Esophagus mucosa (tissue), 1 donor: ENCODE results near the gene ADGRF1. TPM values are rescaled to one million over a fixed set of nuclear protein-coding genes. Genes with fewer than 3 reads are reported as not detected.
A peak's percentile ranks its signal among the peaks of the same experiment; 100 is the strongest.
"Not testable (repeated sequence)": the region's sequence is repeated elsewhere in the genome, so short reads cannot be mapped to it uniquely, and the experiment has no call there.

Source experiments
- ATAC-seq: fragments of 200-7000 bp; cut with Tn5 transposase; one replicate; pipeline ENCODE4 v1.9.1; 2020
- total RNA-seq: library from RNA; stranded (reverse); gene quantifications from one replicate; pipeline ENCODE4 v1.2.4, GENCODE V29; 2023
- donor health status: DM: yes; HTN: yes; CAD: no.

ADGRF1 gene
- total RNA-seq, 1 donor from 2014 or later = 32.8 TPM

GRCh38 chr6:47022191-47022590 is 19.9 kb downstream of the ADGRF1 start:
- no peak for ATAC-seq

DNA sequence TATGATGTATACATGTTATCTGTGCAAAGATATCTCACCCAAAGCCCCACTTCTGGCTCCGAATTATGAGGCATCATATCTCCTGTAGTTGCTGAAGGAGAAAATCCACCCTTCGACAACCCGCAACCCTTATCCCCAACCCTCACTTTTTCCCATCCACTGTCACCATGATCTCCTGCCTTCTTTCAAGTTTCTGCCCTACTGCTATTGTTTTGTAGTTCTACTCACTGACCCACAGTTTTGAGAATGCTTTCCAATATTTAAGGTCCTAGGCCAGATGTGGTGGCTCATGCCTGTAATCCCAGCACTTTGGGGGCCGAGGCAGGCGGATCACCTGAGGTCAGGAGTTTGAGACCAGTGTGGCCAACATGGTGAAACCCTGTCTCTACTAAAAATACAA is 22.2 kb downstream of the ADGRF1 start:
- ATAC-seq = no peak

DNA sequence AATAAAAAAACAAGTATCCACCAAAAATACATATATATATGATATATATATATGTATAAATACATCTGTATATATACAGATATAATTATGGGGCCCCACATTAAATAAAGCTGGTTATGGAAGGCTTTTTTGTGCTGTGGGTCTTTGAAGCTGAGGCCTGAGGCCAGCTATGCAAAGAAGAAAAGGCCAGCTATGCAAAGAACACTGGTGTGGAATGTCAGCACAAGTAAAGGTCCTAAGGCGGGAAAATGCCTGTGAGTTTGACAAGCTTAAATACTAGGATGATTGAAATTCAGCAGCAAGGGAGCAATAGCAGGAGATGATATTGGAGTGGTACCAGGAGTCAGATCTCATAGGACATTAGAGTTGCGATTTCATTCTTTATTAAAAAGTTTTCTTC is 25.2 kb downstream of the ADGRF1 start:
- no peak for ATAC-seq

- no peak for ATAC-seq
Measured at GRCh38 chr6:47016261-47016660, 25.9 kb downstream of the ADGRF1 start.

GRCh38 chr6:47014401-47014800 is 27.7 kb downstream of the ADGRF1 start:
- ATAC-seq = no peak

DNA sequence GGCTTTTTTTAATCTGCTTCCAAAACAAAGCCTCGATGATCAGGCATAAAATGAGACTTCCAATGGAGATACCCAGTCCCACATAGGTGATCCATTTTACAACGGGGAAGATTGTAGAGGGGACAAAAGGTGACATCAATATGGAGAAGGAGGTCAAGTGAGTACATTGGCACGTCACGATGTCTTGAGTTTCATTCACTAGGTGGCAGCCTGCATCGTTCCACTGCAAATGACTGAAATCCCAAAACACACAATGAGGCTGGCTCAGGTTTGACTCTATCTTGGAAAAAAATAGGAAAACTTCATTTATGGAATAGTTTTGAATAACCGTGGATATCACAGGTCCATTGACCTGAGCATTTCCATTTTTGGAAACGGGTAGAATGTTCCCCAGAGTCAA is 32.5 kb downstream of the ADGRF1 start:
- no peak for ATAC-seq

DNA sequence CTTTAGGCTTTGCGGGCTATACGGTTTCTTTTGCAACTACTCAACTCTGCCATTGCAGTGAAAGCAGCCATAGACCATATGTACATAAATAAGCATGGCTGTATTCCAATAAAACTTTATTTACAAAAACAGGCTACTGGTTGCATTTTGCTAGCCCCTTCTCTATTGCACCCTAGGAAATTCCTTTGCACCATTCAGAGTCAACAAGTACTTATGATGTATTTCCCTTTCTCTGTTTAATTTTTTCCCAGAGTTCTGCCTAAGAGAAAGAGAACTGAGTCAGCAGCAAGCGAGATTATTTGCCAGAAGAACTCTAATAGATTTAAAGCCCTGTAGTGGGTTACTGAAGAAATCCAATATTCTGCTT is 33.8 kb downstream of the ADGRF1 start:
- no peak for ATAC-seq

DNA sequence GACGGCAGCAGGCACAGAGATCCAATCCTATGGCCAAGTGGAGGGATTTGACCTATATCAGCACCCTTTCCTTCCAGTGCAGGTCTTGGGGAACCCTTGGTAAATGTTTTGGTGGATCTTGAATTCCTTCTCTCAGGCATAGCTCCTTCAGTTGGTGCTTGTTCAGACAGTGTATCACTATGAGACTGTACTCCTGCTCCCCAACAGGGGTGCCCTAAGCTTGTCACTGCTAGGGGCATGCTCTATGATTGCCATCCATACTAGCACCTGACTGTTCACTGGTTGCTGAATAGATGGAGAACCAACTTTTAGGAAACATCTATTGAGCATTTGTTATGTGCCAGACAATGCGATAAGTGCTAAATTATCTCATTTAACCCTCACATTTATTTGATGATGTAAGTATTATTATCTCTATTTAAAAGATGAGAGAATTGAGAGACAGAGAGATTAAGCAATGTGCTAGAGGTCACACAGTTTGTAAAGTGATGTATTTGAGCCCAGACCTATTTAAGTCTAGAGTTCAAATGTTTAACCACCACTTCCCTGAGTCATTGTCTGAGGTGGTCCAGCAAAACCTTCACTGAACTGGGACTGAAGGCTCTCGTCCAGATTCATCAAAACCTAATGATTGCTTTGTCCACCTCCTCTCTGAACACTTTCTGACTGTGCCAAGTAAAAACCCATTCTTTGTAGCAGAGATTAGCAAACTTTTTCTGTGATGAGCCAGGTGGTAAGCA is 34.3 kb downstream of the ADGRF1 start:
- ATAC-seq = no peak

- ATAC-seq = no peak
Measured at GRCh38 chr6:47005486-47005885, 36.6 kb downstream of the ADGRF1 start.

DNA sequence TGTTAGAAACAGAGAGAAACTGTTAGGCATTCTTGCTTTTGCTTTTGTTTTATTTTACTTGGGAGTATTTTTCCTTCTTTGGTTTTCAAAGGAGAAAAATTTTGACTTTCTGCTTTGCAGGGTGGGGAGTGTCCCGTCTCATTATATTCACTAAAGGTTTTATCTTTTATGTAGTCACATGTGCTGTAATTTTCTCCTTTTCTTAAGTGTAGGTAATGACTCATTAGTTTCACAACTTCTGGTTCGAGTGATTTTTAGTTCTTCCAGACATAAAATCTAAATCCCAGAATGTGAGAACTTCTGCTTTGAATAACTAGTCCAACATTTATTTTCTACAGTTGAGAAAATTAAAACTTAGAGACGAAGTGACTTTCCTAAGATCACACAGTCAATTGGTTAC is 37.7 kb downstream of the ADGRF1 start:
- ATAC-seq = no peak

GRCh38 chr6:47000842-47001241 is 41.3 kb downstream of the ADGRF1 start:
- ATAC-seq = peak; percentile 46

GRCh38 chr6:46998436-46999017 is 43.6 kb downstream of the ADGRF1 start:
- no peak for ATAC-seq

- ATAC-seq = no peak
Measured at GRCh38 chr6:46997646-46998045, 44.5 kb downstream of the ADGRF1 start.

DNA sequence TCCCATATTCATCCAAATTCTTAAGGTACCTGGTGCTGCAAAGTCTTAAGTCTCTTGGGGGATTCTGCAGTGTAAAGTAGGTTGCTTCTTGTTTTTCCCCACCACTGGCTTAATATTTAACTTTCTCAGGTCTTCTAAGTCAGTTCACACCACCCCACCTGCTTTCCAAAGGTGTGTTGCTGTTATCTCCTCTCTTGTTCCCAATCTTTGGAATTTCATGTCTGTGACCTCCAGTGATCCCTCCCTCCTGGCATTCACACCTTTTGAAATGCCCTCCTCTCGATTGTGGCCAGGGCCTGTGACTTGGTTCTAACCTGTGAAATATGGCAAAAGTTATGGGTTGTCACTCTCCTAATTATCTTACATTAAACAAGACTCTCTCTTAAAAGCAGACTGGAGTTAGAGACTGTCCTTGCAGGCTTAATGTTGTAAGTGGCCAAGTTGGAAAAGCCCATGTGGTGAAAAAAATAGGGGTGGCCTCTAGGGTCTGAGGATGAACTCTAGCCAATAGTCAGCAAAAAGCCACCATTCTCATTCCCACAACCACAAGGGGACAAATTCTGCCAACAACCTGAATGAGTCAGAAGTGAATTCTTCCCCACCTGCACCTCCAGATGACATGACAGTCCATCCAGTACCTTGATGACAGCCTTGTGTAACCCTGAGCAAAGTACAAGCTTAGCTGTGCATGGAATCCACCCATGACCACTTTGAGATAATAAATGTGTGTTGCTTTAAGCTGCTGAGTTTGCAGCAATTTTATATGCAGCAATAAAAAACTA is 45.1 kb downstream of the ADGRF1 start:
- ATAC-seq = no peak

DNA sequence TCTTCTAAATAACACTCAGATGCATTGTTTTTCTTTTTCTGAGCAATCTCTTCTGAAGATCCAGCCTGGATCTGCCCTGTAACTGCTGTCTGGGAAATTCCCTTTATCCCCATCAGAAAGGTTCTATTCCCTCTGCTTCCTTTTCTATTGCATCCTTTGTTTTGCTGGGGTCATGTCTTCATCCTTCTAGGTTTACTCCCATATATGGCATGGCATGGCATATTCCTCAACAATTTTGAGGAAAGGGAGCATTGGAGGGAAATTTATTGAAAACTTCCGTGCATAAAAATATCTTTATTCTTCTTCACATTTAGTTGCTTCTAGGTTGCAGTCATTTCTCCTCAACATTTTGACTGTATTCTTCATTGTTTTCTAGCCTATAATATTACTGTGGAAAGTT is 47.2 kb downstream of the ADGRF1 start:
- ATAC-seq = no peak

GRCh38 chr6:46993846-46994245 is 48.3 kb downstream of the ADGRF1 start:
- ATAC-seq = peak; percentile 93

- not testable (repeated sequence) for ATAC-seq
Measured at GRCh38 chr6:46992391-46992790, 49.7 kb downstream of the ADGRF1 start.

DNA sequence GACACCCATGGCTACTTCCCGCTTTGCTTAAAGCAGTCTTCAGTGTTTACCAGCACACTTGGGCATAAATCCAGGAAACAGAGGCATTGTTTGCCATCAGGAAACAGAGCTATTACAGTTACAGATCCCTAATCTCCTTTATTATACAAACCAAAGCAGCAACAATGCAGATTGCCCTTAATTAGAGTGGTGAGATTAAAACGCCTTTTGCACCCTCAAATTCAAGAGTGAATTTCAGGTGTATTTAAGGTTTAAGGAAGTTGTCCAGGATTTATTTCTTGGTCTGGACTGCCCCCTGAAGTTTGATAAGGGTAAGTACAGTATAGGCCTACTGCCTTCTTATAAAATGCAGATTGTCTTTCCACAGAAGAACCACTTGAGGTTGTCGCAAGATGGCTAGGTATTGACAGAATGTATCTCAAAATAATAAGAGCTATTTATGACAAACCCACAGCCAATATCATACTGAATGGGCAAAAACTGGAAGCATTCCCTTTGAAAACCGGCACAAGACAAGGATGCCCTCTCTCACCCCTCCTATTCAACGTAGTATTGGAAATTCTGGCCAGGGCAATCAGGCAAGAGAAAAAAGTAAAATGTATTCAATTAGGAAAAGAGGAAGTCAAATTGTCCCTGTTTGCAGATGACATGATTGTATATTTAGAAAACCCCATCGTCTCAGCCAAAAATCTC is 51.2 kb downstream of the ADGRF1 start:
- ATAC-seq = peak; percentile 77

GRCh38 chr6:46990031-46990644 is 52.0 kb downstream of the ADGRF1 start:
- ATAC-seq = no peak

DNA sequence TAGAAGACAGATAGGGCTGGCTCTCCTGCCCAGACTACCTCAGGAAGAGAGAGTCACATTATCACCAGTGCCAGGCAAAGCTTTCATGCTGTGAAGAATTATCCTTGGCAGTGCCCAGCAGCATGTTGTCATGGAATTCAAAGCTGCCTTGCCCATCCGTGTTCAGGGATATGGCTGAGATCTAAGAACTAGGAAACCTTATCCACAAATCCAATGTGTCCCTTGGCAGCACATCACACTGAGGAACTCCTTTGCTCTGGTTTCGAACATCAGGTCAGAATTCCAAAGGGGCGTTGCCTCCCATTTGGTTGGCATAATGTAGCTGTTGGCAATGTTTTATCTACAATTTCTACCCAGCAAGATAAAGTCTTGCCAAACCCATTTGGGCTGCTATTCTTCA is 52.7 kb downstream of the ADGRF1 start:
- no peak for ATAC-seq

DNA sequence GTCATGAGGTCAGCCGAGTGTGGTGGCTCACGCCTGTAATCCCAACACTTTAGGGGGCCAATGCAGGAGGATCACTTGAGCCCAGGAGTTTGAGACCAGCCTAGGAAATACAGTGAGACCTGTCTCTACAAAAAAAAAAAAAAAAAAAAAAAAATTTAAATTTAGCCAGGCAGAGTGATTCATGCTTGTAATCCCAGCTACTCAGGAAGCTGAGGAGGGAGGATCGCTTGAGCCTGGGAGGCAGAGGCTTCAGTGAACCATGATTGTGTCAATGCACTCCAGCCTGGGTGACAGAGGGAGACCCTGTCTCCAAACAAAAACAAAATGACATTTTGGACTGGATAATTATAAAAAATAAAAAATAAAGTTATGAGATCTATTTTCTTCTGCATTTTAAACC is 56.2 kb downstream of the ADGRF1 start:
- ATAC-seq = no peak

DNA sequence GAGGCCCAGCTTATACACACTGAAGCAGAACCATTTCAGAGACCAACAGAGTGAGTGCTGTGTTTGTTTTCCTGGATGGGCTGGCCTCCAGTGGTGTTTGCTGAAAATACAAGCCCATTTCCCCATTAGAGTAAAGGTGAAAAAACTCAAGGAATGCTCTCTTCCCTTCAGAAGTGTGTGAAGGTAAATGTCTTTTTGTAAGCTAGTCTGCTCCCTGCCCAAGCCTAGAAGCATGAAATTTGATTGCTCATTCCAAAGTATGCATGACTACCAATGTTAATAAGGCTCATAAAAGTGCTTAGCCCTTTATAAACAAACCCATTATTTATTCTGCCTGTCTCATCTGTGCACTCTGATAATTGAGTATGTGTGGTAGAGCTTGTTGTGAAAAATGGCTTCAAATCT is 59.1 kb downstream of the ADGRF1 start:
- peak; percentile 57 for ATAC-seq

DNA sequence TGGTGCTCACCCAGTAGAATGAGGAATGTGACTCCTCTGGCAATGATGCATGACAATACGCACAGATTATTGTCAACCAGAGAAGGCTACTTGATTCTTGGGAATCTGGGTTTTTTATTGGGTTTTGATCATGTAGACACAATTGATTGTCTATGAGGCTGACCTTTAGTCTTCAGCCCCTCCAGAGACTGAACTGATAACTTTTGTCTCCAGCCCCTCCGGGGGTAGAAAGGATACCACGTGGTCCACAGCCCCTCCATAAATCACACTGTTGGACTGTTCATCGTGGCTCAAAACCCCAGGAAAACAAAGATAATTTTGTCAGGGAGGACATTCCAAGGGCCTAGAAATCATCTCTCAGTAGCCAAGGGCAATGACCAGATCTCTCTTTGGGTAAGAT is 62.9 kb downstream of the ADGRF1 start:
- ATAC-seq = no peak
